Heart left ventricle (tissue), 13 donors: ENCODE results near the gene SEC14L3.

Source experiments
- POLR2A ChIP-seq, 2 donors: fragments of 450-650 bp; IDR thresholded peaks; one replicate each; pipeline ENCODE4 v1.6.1; 2017; ENCODE audit warnings: antibody characterized with exemption in 2 of 2, mild to moderate bottlenecking in 2 of 2, moderate library complexity in 2 of 2
- TF ChIP-seq, protein P1 (sequence below), 12 donors: fragments of 200-600 bp; sonication (generic) in 4 of 12; IDR thresholded peaks; one replicate each; pipeline versions ENCODE4 v1.5.0 to v1.8.0; 2018 to 2022; ENCODE audit warnings: antibody characterized with exemption in 12 of 12, mild to moderate bottlenecking in 5 of 12
- donor health status: ischemic (EF 13 %, LVEDD 7.1; RV severe dilation, severe dysfunction).
- donor health status: DM: no; HTN: yes; CAD: no.
- donor health status: DM: no; HTN: no; CAD: no.
- donor health status: ischemic (EF 25% LVEDD 6.9; RV normal size, moderate dysfunction).
- donor health status: ischemic (EF 25% LVEDD 5.7; RV mildly dilated, moderate dysfunction).
- donor health status: ischemic (EF 35%, LVEDD 5.7; RV mildly dilated, moderate dysfunction).
- donor health status: nonischemic (EF 11% LVEDD 7.7; RV severe dilation, severe dysfunction).
- donor health status: DM: yes; HTN: yes; CAD: no.
- donor health status: PGD.
- donor health status: ischemic (EF 29% LVEDD 5.4; RV normal size, mild dysfunction).
- donor health status: nonischemic (EF 23%, LVEDD 6.1; RV moderate dilation, normal function).

DNA sequence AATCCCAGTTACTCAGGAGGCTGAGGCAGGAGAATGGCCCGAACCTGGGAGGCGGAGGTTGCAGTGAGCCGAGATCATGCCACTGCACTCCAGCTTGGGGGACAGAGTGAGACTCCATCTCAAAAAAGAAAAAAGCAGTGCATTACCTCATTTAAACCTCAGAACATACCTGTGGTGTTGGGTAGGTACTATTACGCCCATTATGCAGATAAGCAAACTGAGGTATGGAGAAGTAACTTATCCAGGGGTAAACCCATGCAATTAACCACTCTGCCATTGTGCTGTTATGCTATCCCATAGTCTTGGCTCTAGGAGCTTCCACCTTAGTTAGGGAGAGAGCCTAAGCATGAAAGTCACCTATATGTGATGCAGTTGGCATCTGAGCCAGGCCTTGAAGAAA is 2.3 kb upstream of the SEC14L3 start:
- TF ChIP-seq, protein P1, sequence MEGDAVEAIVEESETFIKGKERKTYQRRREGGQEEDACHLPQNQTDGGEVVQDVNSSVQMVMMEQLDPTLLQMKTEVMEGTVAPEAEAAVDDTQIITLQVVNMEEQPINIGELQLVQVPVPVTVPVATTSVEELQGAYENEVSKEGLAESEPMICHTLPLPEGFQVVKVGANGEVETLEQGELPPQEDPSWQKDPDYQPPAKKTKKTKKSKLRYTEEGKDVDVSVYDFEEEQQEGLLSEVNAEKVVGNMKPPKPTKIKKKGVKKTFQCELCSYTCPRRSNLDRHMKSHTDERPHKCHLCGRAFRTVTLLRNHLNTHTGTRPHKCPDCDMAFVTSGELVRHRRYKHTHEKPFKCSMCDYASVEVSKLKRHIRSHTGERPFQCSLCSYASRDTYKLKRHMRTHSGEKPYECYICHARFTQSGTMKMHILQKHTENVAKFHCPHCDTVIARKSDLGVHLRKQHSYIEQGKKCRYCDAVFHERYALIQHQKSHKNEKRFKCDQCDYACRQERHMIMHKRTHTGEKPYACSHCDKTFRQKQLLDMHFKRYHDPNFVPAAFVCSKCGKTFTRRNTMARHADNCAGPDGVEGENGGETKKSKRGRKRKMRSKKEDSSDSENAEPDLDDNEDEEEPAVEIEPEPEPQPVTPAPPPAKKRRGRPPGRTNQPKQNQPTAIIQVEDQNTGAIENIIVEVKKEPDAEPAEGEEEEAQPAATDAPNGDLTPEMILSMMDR (IDR thresholded peaks at IDR 0.05), result no peak
- TF ChIP-seq POLR2A (IDR thresholded peaks at IDR 0.05), result no peak
